ENCODE results near the gene STEEP1. TPM values are rescaled to one million over a fixed set of nuclear protein-coding genes. Genes with fewer than 3 reads are reported as not detected.

Gene STEEP1
- total and polyA plus RNA-seq, 10 of the 15 experiments (the other 5 are each of a cell fraction or from before 2014, with no cell fraction given), result 15.1 to 53.8 (median 26.0) TPM

DNA sequence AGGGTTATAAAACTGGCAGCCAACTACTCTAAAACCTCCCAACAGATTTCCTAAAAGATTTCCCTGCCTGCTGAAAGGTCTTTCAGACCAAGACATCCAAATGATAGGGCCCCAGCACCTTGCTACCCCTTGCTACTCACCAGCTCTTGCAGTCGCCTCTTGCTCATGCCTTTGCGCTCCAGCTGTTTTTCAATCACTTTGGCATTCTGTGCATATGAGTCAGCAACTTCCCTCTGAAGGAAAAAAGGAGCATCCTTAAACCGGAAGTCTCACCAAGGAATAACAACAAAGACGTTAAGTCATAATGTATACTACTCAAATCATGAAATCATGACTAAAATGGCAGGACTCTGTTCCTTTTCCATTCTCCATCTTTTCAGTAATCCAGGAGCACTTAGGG, 24.0 kb downstream of the STEEP1 start:
- ATAC-seq, result no peak
- no TSS peak for BruUV-seq (replicated peaks)
- ChIA-PET SMC1A (ENCODE audit: uncharacterized antibody, unreplicated experiment) (no interaction called here), CTCF (no interaction called here), POLR2A (no interaction called here), RAD21 (ENCODE audit: unreplicated experiment) (no interaction called here)
- Histone ChIP-seq H3K27me3 (replicated peaks in 1 of 2; ENCODE audit: control insufficient read depth in 2 of 2, insufficient read depth in 2 of 2, low read length in 1 of 2) (no peaks in the 10 kb centered on the region), H3K36me3 (ENCODE audit: control insufficient read depth in 2 of 2, insufficient read depth in 2 of 2, low read length in 1 of 2) (no peaks in the 10 kb centered on the region; a peak in 1 of 4 replicates), H3K4me1 (ENCODE audit: control insufficient read depth, insufficient read depth, low read length) (no peaks in the 10 kb centered on the region), H3K9ac (ENCODE audit: control insufficient read depth, insufficient read depth, low read length) (no peak overlapping the region), H3K27ac (ENCODE audit: control insufficient read depth, insufficient read depth) (no peak overlapping the region), H3K9me3 (replicated peaks; ENCODE audit: control insufficient read depth, insufficient read depth, low read length) (no peaks in the 10 kb centered on the region), H4K20me1 (ENCODE audit: control insufficient read depth, insufficient read depth) (no peaks in the 10 kb centered on the region), H2AFZ (ENCODE audit: control insufficient read depth, low read depth, low read length) (no peak overlapping the region), H3K4me3 (no peak overlapping the region), H3K79me2 (ENCODE audit: control insufficient read depth, insufficient read depth, low read length) (no peaks in the 10 kb centered on the region), H3K4me2 (ENCODE audit: control insufficient read depth, insufficient read depth) (no peak overlapping the region)
- FAIRE-seq, result no peak
- in situ Hi-C loops (cut with MboI), result no loop called here
- 59% methylated on average over 4 of the region's 4 CpGs for WGBS (ENCODE audit: insufficient coverage, insufficient replicate concordance, low lambda C conversion rate, missing lambda C conversion rate)
- DNase-seq (ENCODE audit: low read depth, low spot score), result no peak
- TF ChIP-seq SMARCA5 (IDR thresholded peaks at IDR 0.05), result no peak
- TF ChIP-seq WRNIP1 (IDR thresholded peaks at IDR 0.05; ENCODE audit: borderline replicate concordance, low read depth, low read length), result no peak
- TF ChIP-seq POLR2AphosphoS5 (IDR thresholded peaks at IDR 0.05; ENCODE audit: low read length), result no peak
- no peak for TF ChIP-seq NFXL1 (IDR thresholded peaks at IDR 0.05; ENCODE audit: borderline replicate concordance)
- TF ChIP-seq MTA2 (IDR thresholded peaks at IDR 0.05; ENCODE audit: low read depth), result no peak
- TF ChIP-seq, protein P1, sequence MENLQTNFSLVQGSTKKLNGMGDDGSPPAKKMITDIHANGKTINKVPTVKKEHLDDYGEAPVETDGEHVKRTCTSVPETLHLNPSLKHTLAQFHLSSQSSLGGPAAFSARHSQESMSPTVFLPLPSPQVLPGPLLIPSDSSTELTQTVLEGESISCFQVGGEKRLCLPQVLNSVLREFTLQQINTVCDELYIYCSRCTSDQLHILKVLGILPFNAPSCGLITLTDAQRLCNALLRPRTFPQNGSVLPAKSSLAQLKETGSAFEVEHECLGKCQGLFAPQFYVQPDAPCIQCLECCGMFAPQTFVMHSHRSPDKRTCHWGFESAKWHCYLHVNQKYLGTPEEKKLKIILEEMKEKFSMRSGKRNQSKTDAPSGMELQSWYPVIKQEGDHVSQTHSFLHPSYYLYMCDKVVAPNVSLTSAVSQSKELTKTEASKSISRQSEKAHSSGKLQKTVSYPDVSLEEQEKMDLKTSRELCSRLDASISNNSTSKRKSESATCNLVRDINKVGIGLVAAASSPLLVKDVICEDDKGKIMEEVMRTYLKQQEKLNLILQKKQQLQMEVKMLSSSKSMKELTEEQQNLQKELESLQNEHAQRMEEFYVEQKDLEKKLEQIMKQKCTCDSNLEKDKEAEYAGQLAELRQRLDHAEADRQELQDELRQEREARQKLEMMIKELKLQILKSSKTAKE (IDR thresholded peaks at IDR 0.05; ENCODE audit: low read depth, poor library complexity, severe bottlenecking), result no peak
- TF ChIP-seq, protein P2, sequence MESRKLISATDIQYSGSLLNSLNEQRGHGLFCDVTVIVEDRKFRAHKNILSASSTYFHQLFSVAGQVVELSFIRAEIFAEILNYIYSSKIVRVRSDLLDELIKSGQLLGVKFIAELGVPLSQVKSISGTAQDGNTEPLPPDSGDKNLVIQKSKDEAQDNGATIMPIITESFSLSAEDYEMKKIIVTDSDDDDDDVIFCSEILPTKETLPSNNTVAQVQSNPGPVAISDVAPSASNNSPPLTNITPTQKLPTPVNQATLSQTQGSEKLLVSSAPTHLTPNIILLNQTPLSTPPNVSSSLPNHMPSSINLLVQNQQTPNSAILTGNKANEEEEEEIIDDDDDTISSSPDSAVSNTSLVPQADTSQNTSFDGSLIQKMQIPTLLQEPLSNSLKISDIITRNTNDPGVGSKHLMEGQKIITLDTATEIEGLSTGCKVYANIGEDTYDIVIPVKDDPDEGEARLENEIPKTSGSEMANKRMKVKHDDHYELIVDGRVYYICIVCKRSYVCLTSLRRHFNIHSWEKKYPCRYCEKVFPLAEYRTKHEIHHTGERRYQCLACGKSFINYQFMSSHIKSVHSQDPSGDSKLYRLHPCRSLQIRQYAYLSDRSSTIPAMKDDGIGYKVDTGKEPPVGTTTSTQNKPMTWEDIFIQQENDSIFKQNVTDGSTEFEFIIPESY (IDR thresholded peaks at IDR 0.05), result no peak
- intact Hi-C loops (cut with micrococcal nuclease; ENCODE audit: unreplicated experiment), result no loop called here

Data from GM12878 (cell line).